Esophagus squamous epithelium (tissue), 5 donors: ENCODE measurements around the gene PPP1R10. TPM values are rescaled to one million over a fixed set of nuclear protein-coding genes. Genes with fewer than 3 reads are reported as not detected.

Source experiments
- DNase-seq: peaks from one replicate; lab custom pipeline; 2025; lab: John Stamatoyannopoulos, UW
- H3K27ac ChIP-seq, 4 donors: fragments of 200-600 bp; sonication (generic); one replicate each; pipeline ENCODE4 v1.5.1; 2016 to 2019; ENCODE audit warnings: mild to moderate bottlenecking in 1 of 4
- H3K27me3 ChIP-seq, 4 donors: fragments of 200-600 bp; sonication (generic); 1 replicate in 3 of 4; 2 replicates in 1 of 4; pipeline versions ENCODE4 v1.5.1 to v1.6.0; 2017 to 2021; ENCODE audit warnings: antibody characterized with exemption in 1 of 4
- H3K36me3 ChIP-seq, 3 donors: fragments of 200-600 bp; sonication (generic); one replicate each; pipeline ENCODE4 v1.5.1; 2016 to 2019
- H3K4me1 ChIP-seq, 3 donors: fragments of 200-600 bp; sonication (generic); one replicate each; pipeline ENCODE4 v1.5.1; 2017 to 2019
- H3K4me3 ChIP-seq, 4 donors: fragments of 200-600 bp; sonication (generic); 1 replicate in 3 of 4; 2 replicates in 1 of 4; pipeline ENCODE4 v1.5.1; 2016 to 2019; ENCODE audit warnings: mild to moderate bottlenecking in 2 of 4, moderate library complexity in 1 of 4
- H3K9me3 ChIP-seq, 3 donors: fragments of 200-600 bp; sonication (generic); one replicate each; pipeline ENCODE4 v1.5.1; 2016 to 2019
- POLR2A ChIP-seq, 4 donors: fragments of 450-650 bp; IDR thresholded peaks; one replicate each; pipeline ENCODE4 v1.6.1; 2017; ENCODE audit warnings: antibody characterized with exemption in 4 of 4, mild to moderate bottlenecking in 4 of 4, moderate library complexity in 3 of 4
- WGBS, 2 donors: methylation state at CpG; one replicate each; pipeline ENCODE4 v1.1.5; 2018; 5-methylcytosine and 5-hydroxymethylcytosine counted together
- intact Hi-C: fragments of 100-400 bp; cut with DNase I; formaldehyde crosslinking; loops from one replicate; pipeline ENCODE4 v1.15.0; 2022
- total RNA-seq, 4 donors: library from RNA; depleted of rRNA; stranded (reverse); fragments of >200 nt; gene quantifications; one replicate each; pipeline ENCODE4 v1.1.0, GENCODE V29; 2016
- TF ChIP-seq, protein P1 (sequence below), 6 experiments: fragments of 450-650 bp in 4 of 6; fragments of 200-600 bp in 2 of 6; sonication (generic) in 2 of 6; IDR thresholded peaks; one replicate each; pipeline ENCODE4 v1.5.1; 2016 to 2019; ENCODE audit warnings: antibody characterized with exemption in 6 of 6, mild to moderate bottlenecking in 4 of 6, moderate library complexity in 4 of 6
- donor health status: DM: yes; HTN: yes; CAD: no.

Gene PPP1R10
- total RNA-seq, 4 donors from 2014 or later, result 24.2 to 32.6 (median 25.9) TPM

DNA sequence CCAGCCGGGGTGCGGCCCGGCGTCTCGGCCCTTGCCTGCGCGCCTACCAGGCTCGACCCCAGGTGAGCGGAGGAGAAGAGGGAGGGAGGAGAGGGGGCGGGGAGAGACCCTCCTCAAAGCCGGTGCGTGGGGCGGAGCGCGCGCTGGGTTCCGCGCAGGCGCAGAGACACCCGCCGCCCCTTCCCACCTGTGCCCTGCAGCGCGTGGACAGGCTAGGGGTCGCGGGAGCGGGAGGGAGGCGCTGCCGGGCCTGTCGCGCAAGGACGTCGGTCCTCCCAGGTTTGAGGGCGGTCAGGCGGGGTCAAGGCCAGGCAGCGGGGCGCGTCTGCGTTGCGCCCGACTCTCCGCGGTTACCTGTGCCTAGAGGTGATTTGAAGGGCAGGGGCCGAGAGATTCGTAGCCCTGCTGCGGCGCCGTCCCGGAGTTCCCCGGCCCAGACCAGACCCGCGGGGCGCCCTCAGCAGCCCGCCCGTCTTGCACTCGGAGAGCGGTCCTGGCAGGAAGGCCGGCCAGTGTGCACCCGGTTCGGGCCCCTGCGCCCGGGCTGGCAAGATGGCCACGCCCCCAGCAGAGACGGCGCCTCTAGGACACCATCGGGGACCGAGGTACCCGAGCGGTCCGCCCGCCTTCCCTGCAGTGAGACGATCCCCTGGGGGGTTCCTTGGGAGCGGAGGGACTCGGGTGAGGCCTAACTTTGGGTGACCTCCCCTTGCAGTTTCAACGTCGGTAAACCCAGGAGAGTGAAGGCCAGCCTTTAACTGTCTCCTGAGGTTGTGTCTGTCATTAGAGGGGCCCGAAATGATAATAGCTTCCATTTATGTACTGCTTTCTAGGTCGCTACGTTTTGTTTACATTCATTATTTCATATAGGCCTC lies 30.4 kb upstream of the PPP1R10 start:
- intact Hi-C loops, result no loop called here
- Histone ChIP-seq H3K4me3 (peak overlapping the region; percentile 90 to 100 (median 98)), H3K27me3 (no peaks in the 10 kb centered on the region), H3K4me1 (peaks cover 10 to 30% (median 13%) of the 10 kb centered on the region in 3 donors), H3K27ac (peak overlapping the region; percentile 96 to 99 (median 98)), H3K9me3 (no peaks in the 10 kb centered on the region), H3K36me3 (peaks cover 0 to 52% (median 19%) of the 10 kb centered on the region in 3 donors)
- TF ChIP-seq, protein P1, sequence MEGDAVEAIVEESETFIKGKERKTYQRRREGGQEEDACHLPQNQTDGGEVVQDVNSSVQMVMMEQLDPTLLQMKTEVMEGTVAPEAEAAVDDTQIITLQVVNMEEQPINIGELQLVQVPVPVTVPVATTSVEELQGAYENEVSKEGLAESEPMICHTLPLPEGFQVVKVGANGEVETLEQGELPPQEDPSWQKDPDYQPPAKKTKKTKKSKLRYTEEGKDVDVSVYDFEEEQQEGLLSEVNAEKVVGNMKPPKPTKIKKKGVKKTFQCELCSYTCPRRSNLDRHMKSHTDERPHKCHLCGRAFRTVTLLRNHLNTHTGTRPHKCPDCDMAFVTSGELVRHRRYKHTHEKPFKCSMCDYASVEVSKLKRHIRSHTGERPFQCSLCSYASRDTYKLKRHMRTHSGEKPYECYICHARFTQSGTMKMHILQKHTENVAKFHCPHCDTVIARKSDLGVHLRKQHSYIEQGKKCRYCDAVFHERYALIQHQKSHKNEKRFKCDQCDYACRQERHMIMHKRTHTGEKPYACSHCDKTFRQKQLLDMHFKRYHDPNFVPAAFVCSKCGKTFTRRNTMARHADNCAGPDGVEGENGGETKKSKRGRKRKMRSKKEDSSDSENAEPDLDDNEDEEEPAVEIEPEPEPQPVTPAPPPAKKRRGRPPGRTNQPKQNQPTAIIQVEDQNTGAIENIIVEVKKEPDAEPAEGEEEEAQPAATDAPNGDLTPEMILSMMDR (IDR thresholded peaks at IDR 0.05), result no peak
- TF ChIP-seq POLR2A (IDR thresholded peaks at IDR 0.05), result peak in 2 of 4 donors; percentile 19 to 22
- 1 to 2% methylated on average over 8 to 11 of the region's 78 CpGs for WGBS, 2 donors
- peak; percentile 17 for DNase-seq

DNA sequence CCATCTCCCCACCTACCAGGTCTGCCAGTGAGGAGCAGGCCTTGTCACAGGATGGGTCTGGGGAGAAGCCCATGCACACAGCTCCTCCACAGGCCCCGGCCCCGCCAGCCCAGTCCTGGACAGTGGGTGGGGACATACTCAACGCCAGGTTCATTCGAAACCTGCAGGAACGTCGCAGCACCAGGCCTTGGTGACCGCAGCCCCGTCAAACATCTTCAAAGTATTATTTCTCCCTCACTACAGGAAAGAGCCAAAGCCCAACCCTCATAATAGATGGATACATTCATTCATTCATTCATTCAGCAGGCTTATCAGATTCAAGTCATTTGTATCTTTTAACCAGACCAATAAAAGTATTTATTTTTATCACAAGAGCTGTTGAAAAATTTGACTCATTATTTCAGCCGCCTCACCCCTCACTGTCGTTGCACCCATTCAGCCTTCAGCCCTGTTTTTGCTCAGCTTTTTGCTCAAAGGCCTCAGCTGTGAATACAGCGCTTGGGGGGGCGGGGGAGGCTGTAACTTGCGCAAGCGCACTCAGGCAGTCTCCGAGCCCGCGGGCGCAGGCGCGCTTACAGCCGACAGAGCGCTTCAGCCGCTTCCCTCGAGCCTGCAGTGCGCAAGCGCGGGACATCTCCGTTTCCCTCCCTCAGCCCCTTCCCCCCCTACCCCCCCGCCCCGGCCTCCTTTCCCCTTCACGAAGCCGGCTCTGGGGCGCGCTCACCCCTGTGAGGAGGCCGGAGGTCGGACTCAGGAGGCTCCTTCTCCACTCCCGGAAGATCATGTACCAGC lies 29.6 kb upstream of the PPP1R10 start, which contains the start of gene C6orf136:
Gene C6orf136 (plus strand): TSS at position 684 of the 792 bp plus-strand sequence. CDS start 99 bp downstream, at position 783.
- 8 to 17% methylated on average over 15 to 24 of the region's 37 CpGs for WGBS, 2 donors

DNA sequence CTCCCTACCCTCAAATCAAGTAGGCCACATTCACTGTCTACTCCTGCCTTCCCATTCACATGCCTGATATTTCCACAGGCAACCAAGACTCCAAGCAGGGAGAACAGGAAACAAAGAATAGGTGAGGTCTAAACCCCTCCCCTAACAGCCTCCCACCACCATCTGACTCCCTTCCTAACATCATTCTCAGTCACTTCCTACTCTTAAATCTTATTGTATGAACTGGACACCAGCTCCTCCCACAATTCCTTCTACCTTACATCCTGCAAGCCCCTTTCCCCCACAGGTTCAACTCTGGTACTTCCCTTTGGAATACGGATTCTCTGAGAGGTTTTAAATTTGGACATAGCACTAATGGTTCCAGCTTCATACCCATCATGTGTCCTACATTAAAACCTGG lies 28.9 kb upstream of the PPP1R10 start:
- Histone ChIP-seq H3K4me3 (peak overlapping the region in 1 of 4 donors; percentile 100), H3K27ac (peak overlapping the region in 2 of 4 donors; percentile 96 to 99), H3K36me3 (peaks cover 0 to 52% (median 5%) of the 10 kb centered on the region in 3 donors), H3K4me1 (peaks cover 10 to 30% (median 13%) of the 10 kb centered on the region in 3 donors), H3K9me3 (no peaks in the 10 kb centered on the region), H3K27me3 (no peaks in the 10 kb centered on the region)
- no peak for TF ChIP-seq POLR2A (IDR thresholded peaks at IDR 0.05)
- TF ChIP-seq, protein P1 (IDR thresholded peaks at IDR 0.05), result no peak
- 75 to 83% methylated on average over 1 of the region's 1 CpG for WGBS, 2 donors
- intact Hi-C loops, result no loop called here
- DNase-seq, result no peak

More for the DNA sequence above, 29.6 kb upstream of the PPP1R10 start, which contains the start of gene C6orf136:
- H3K36me3 ChIP-seq, result peaks cover 0 to 52% (median 11%) of the 10 kb centered on the region in 3 donors
- no peaks in the 10 kb centered on the region for H3K27me3 ChIP-seq
- peak; percentile 49 for DNase-seq
- TF ChIP-seq, protein P1 (IDR thresholded peaks at IDR 0.05), result peak in 1 of 6 experiments; percentile 20
- no peak for TF ChIP-seq POLR2A (IDR thresholded peaks at IDR 0.05)
- H3K4me3 ChIP-seq, result peak within 1 kb of the TSS; percentile 90 to 100 (median 98)
- peak within 1 kb of the TSS; percentile 96 to 99 (median 98) for H3K27ac ChIP-seq
- intact Hi-C loops, result no loop called here
- no peaks in the 10 kb centered on the region for H3K9me3 ChIP-seq
- peaks cover 10 to 30% (median 13%) of the 10 kb centered on the region in 3 donors for H3K4me1 ChIP-seq

DNA sequence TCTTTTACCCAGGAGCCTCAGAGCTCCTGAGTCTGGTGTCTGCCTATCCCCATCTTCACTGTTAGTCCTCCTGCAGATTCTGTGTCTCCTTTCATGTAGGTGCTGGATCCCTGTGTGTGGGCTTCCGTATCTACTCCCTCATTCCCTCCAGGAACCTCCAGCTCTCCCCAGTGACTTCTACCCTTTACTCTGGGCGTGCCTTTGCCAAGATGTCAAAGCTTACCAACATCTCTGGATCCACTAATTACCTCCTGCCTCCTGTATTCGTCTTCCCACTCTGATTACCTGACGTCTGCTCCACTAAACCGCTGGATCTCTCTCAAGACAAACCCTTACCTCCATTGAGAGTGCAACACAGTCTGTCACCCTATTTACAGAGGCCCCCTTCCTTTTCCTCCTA lies 27.7 kb upstream of the PPP1R10 start:
- WGBS, 2 donors, result 80 to 84% methylated on average over 5 of the region's 5 CpGs
- no peak for TF ChIP-seq POLR2A (IDR thresholded peaks at IDR 0.05)
- TF ChIP-seq, protein P1 (IDR thresholded peaks at IDR 0.05), result no peak
- Histone ChIP-seq H3K36me3 (peaks cover 0 to 52% (median 0%) of the 10 kb centered on the region in 3 donors), H3K27ac (no peak overlapping the region), H3K27me3 (no peaks in the 10 kb centered on the region), H3K4me3 (no peak overlapping the region), H3K4me1 (peaks cover 10 to 30% (median 13%) of the 10 kb centered on the region in 3 donors), H3K9me3 (no peaks in the 10 kb centered on the region)
- intact Hi-C loops, result no loop called here
- DNase-seq, result no peak
